Heart right ventricle (tissue), 16 donors: ENCODE measurements around the gene CHMP4A. TPM values are rescaled to one million over a fixed set of nuclear protein-coding genes. Genes with fewer than 3 reads are reported as not detected.

Source experiments
- ATAC-seq, 8 donors: fragments of 200-7000 bp; cut with Tn5 transposase; one replicate each; pipeline ENCODE4 v1.9.1; 2020; ENCODE audit warnings: mild to moderate bottlenecking in 8 of 8, moderate library complexity in 8 of 8, moderate number of reproducible peaks in 1 of 8
- DNase-seq, 2 donors: peaks; one replicate each; pipeline ENCODE4 v3.0.0-alpha.2; 2020
- H3K27ac ChIP-seq, 10 donors: fragments of 200-600 bp; sonication (generic) in 2 of 10; one replicate each; pipeline versions ENCODE4 v1.5.0 to v1.8.0; 2020 to 2022; ENCODE audit warnings: mild to moderate bottlenecking in 3 of 10
- H3K27me3 ChIP-seq, 7 donors: fragments of 200-600 bp; one replicate each; pipeline ENCODE4 v1.8.0; 2021 to 2022; ENCODE audit warnings: mild to moderate bottlenecking in 2 of 7
- H3K36me3 ChIP-seq, 9 donors: fragments of 200-600 bp; sonication (generic) in 1 of 9; one replicate each; pipeline versions ENCODE4 v1.5.0 to v1.8.0; 2020 to 2022; ENCODE audit warnings: mild to moderate bottlenecking in 2 of 9
- H3K4me1 ChIP-seq, 9 donors: fragments of 200-600 bp; sonication (generic) in 1 of 9; one replicate each; pipeline versions ENCODE4 v1.5.0 to v1.8.0; 2020 to 2022; ENCODE audit warnings: mild to moderate bottlenecking in 4 of 9
- H3K4me3 ChIP-seq, 10 donors: fragments of 200-600 bp; sonication (generic) in 2 of 10; one replicate each; pipeline versions ENCODE4 v1.5.0 to v1.8.0; 2020 to 2022; ENCODE audit warnings: mild to moderate bottlenecking in 7 of 10, moderate library complexity in 2 of 10
- H3K9me3 ChIP-seq, 11 donors: fragments of 200-600 bp in 10 of 11; sonication (generic) in 2 of 11; one replicate each; pipeline versions ENCODE4 v1.5.0 to v1.8.0; 2013 to 2022; ENCODE audit warnings: mild to moderate bottlenecking in 2 of 11, control low read depth in 1 of 11, moderate library complexity in 1 of 11
- CTCF ChIP-seq, 9 donors: fragments of 200-600 bp; sonication (generic) in 2 of 9; IDR thresholded peaks; one replicate each; pipeline versions ENCODE4 v1.5.0 to v1.8.0; 2021 to 2022; ENCODE audit warnings: antibody characterized with exemption in 9 of 9, mild to moderate bottlenecking in 5 of 9, moderate library complexity in 1 of 9
- WGBS, 2 donors: extraction: QIAGEN DNeasy Blood & Tissue Kit; methylation state at CpG; one replicate each; pipeline ENCODE4 v1.1.7; 2013; ENCODE audit warnings: inconsistent platforms in 1 of 2; 5-methylcytosine and 5-hydroxymethylcytosine counted together
- intact Hi-C, 10 donors: fragments of 100-400 bp; cut with DNase I; formaldehyde crosslinking; loops; one replicate each; pipeline versions ENCODE4 v1.11.1 to v1.14.2; 2022
- polyA plus RNA-seq, 2 donors: library from polyadenylated mRNA; stranded (reverse); fragments of 200-250 nt; gene quantifications; one replicate each; pipeline ENCODE4 v1.2.3, GENCODE V29; 2013
- total RNA-seq, 10 donors: library from RNA; stranded (reverse); fragmentation: NEBNext Ultra II Directional in 3 of 10; extraction: Animal tissue kit (Norgen Biotek cat#: 25700) in 3 of 10; gene quantifications; one replicate each; pipeline versions ENCODE4 v1.2.1 to v1.2.4, GENCODE V29; 2021 to 2023
- donor health status: Arrhythmogenic right ventricular cardiomyopathy.
- donor health status: ischemic (EF 13 %, LVEDD 7.1; RV severe dilation, severe dysfunction).
- donor health status: healthy with polysubstance abuse.
- donor health status: DM: no; HTN: yes; CAD: no.
- donor health status: DM: no; HTN: no; CAD: no.
- donor health status: ischemic (EF 25% LVEDD 6.9; RV normal size, moderate dysfunction).
- donor health status: ischemic (EF 25% LVEDD 5.7; RV mildly dilated, moderate dysfunction).
- donor health status: healthy.
- donor health status: DM: yes; HTN: yes; CAD: no.
- donor health status: Ischemic cardiomyopathy.
- donor health status: ischemic (EF 35%, LVEDD 5.7; RV mildly dilated, moderate dysfunction).
- donor health status: nonischemic (EF 11% LVEDD 7.7; RV severe dilation, severe dysfunction).
- donor health status: DM: yes; HTN: yes; CAD: no.
- donor health status: PGD.
- donor health status: ischemic (EF 29% LVEDD 5.4; RV normal size, mild dysfunction).
- donor health status: nonischemic (EF 23%, LVEDD 6.1; RV moderate dilation, normal function).

The CHMP4A gene
- total and polyA plus RNA-seq, 12 donors: 23.4 to 80.8 (median 30.3) TPM

GRCh38 chr14:24243336-24243836 is 30.1 kb upstream of the CHMP4A start:
- ATAC-seq: peak in 3 of 8 donors; percentile 0 to 1 (median 0)
- no peak for TF ChIP-seq CTCF (IDR thresholded peaks at IDR 0.05)
- 61 to 64% methylated on average over 10 of the region's 10 CpGs for WGBS, 2 donors
- H3K36me3 ChIP-seq: peaks cover 0 to 32% (median 20%) of the 10 kb centered on the region in 9 donors
- H3K27ac ChIP-seq: peak overlapping the region; percentile 97 to 99 (median 98)
- peak overlapping the region; percentile 59 to 90 (median 74) for H3K4me3 ChIP-seq
- peaks cover 10 to 54% (median 43%) of the 10 kb centered on the region in 9 donors for H3K4me1 ChIP-seq
- intact Hi-C loops: loop anchor here in 8 of 10 donors (1.0 to 10.0 kb wide), 7 partner anchors 27 to 199 kb away; partner anchors contain the start of genes DHRS1 (in 4 of the 8), NOP9 (in 4 of the 8), RABGGTA (in 1 of the 8) and SDR39U1 (in 1 of the 8)
- DNase-seq: no peak
- no peaks in the 10 kb centered on the region for H3K9me3 ChIP-seq
- no peaks in the 10 kb centered on the region for H3K27me3 ChIP-seq

- Histone ChIP-seq H3K9me3 (no peaks in the 10 kb centered on the region), H3K4me3 (peak overlapping the region; percentile 59 to 90 (median 74)), H3K27me3 (no peaks in the 10 kb centered on the region), H3K27ac (peak overlapping the region; percentile 97 to 99 (median 98)), H3K4me1 (peaks cover 10 to 60% (median 48%) of the 10 kb centered on the region in 9 donors), H3K36me3 (peaks cover 0 to 47% (median 35%) of the 10 kb centered on the region in 9 donors)
- TF ChIP-seq CTCF (IDR thresholded peaks at IDR 0.05): peak; percentile 35 to 75 (median 69)
- 1 to 2% methylated on average over 39 of the region's 39 CpGs for WGBS, 2 donors
- ATAC-seq: peak; percentile 91 to 96 (median 94)
- intact Hi-C loops: loop anchor here in 9 of 10 donors (1.0 to 10.0 kb wide), 7 partner anchors 29 to 201 kb away; partner anchors contain the start of genes DHRS1 (in 5 of the 9), NOP9 (in 5 of the 9), RABGGTA (in 1 of the 9) and SDR39U1 (in 1 of the 9)
- peak; percentile 93 for DNase-seq
These were observed 28.6 kb upstream of the CHMP4A start for GRCh38 chr14:24241829-24242443.

GRCh38 chr14:24240110-24240918 is 27.0 kb upstream of the CHMP4A start:
- H3K4me3 ChIP-seq: peak overlapping the region in 2 of 10 donors; percentile 82 to 85
- peak overlapping the region in 6 of 10 donors; percentile 3 to 99 (median 31) for H3K27ac ChIP-seq
- peaks cover 0 to 63% (median 48%) of the 10 kb centered on the region in 9 donors for H3K36me3 ChIP-seq
- intact Hi-C loops: loop anchor here in 6 of 10 donors (5.0 to 10.0 kb wide), 2 partner anchors 57 to 194 kb away; partner anchors contain the start of genes DHRS1 (in 2 of the 6) and NOP9 (in 2 of the 6)
- H3K27me3 ChIP-seq: no peaks in the 10 kb centered on the region
- no peaks in the 10 kb centered on the region for H3K9me3 ChIP-seq
- peaks cover 10 to 67% (median 48%) of the 10 kb centered on the region in 9 donors for H3K4me1 ChIP-seq
- DNase-seq: no peak
- no peak for ATAC-seq
- TF ChIP-seq CTCF (IDR thresholded peaks at IDR 0.05): no peak
- WGBS, 2 donors: 88 to 90% methylated on average over 9 of the region's 9 CpGs
